ENCODE data around the gene LRRC4B. TPM values are rescaled to one million over a fixed set of nuclear protein-coding genes. Genes with fewer than 3 reads are reported as not detected.

Gene LRRC4B
- total and polyA plus RNA-seq, 2 of the 8 experiments (the other 6 are each of a cell fraction or from before 2014, with no cell fraction given), result 13.4 to 21.2 TPM

- peak; percentile 79 for TF ChIP-seq KDM4A (IDR thresholded peaks at IDR 0.05; ENCODE audit: low read depth, low read length, severe bottlenecking)
- no peak for TF ChIP-seq SUZ12 (IDR thresholded peaks at IDR 0.05; ENCODE audit: low read length)
- TF ChIP-seq TAF1 (IDR thresholded peaks at IDR 0.05; ENCODE audit: low read depth, low read length), result peak; percentile 37; the same call in 1 of the 2 replicates
- TF ChIP-seq CEBPB (IDR thresholded peaks at IDR 0.05; ENCODE audit: low read depth, low read length), result no peak
- TF ChIP-seq GABPA (IDR thresholded peaks at IDR 0.05; ENCODE audit: borderline replicate concordance, insufficient read depth, low read length), result 0 out of 2 replicates have a peak, but pooled peaks have one; percentile 17
- TF ChIP-seq KDM5A (IDR thresholded peaks at IDR 0.05; ENCODE audit: low read length), result no peak
- no peak for TF ChIP-seq E2F6 (IDR thresholded peaks at IDR 0.05)
- no peak for TF ChIP-seq CBX5 (IDR thresholded peaks at IDR 0.05; ENCODE audit: low read depth, low read length)
- no peak for TF ChIP-seq MAFK (IDR thresholded peaks at IDR 0.05; ENCODE audit: low read depth, low read length)
These were observed 11.8 kb downstream of the LRRC4B start (continued) for GRCh38 chr19:50556282-50557008.
